H9 (cell line): ENCODE data around the gene SLC4A7. TPM values are rescaled to one million over a fixed set of nuclear protein-coding genes. Genes with fewer than 3 reads are reported as not detected.

ENCODE experiments used
- DNase-seq: peaks from one replicate; pipeline ENCODE4 v3.0.0-alpha.2; 2017
- H2AFZ ChIP-seq: one replicate; pipeline ENCODE4 v1.6.1; 2013; ENCODE audit warnings: mild to moderate bottlenecking, low read length, control low read depth, moderate library complexity
- H2AK5ac ChIP-seq: 2 replicates; pipeline ENCODE4 v1.6.1; 2013; ENCODE audit warnings: low read length, control low read depth, mixed read lengths; ENCODE audit not compliant: insufficient read length
- H2BK120ac ChIP-seq: one replicate; pipeline ENCODE4 v1.6.1; 2013; ENCODE audit warnings: low read depth, mild to moderate bottlenecking, low read length, control low read depth, inconsistent platforms; ENCODE audit not compliant: poor library complexity, severe bottlenecking
- H2BK12ac ChIP-seq: 2 replicates; pipeline ENCODE4 v1.6.1; 2013; ENCODE audit warnings: low read length, control low read depth, mixed read lengths, low read depth; ENCODE audit not compliant: insufficient read length
- H2BK15ac ChIP-seq: 2 replicates; pipeline ENCODE4 v1.6.1; 2013; ENCODE audit warnings: low read depth, low read length, control low read depth
- H2BK20ac ChIP-seq: one replicate; pipeline ENCODE4 v1.6.1; 2013; ENCODE audit warnings: low read depth, mild to moderate bottlenecking, low read length, control low read depth, inconsistent platforms; ENCODE audit not compliant: poor library complexity, severe bottlenecking
- H2BK5ac ChIP-seq: 2 replicates; pipeline ENCODE4 v1.6.1; 2013; ENCODE audit warnings: low read length, control low read depth, mixed read lengths; ENCODE audit not compliant: insufficient read length
- H3K14ac ChIP-seq: 2 replicates; pipeline ENCODE4 v1.6.1; 2013; ENCODE audit warnings: low read length, control low read depth; ENCODE audit not compliant: insufficient read depth
- H3K18ac ChIP-seq: 2 replicates; pipeline ENCODE4 v1.6.1; 2013; ENCODE audit warnings: low read depth, mild to moderate bottlenecking, mixed read lengths, low read length, control low read depth; ENCODE audit not compliant: insufficient read length
- H3K23ac ChIP-seq: 2 replicates; pipeline ENCODE4 v1.6.1; 2013; ENCODE audit warnings: low read length, control low read depth, mixed read lengths, low read depth; ENCODE audit not compliant: insufficient read length
- H3K23me2 ChIP-seq: 2 replicates; pipeline ENCODE4 v1.6.1; 2013; ENCODE audit warnings: low read depth, mild to moderate bottlenecking, mixed read lengths, low read length, control low read depth; ENCODE audit not compliant: insufficient read length, poor library complexity, severe bottlenecking
- H3K27ac ChIP-seq: 2 replicates; pipeline ENCODE4 v1.5.1; 2013; ENCODE audit warnings: low read length, control low read depth, mixed read lengths, low read depth; ENCODE audit not compliant: insufficient read length
- H3K27me3 ChIP-seq: 2 replicates; pipeline ENCODE4 v1.6.1; 2013; ENCODE audit warnings: low read length, control low read depth, inconsistent platforms; ENCODE audit not compliant: insufficient read depth
- H3K4ac ChIP-seq: 2 replicates; pipeline ENCODE4 v1.6.1; 2013; ENCODE audit warnings: low read depth, mild to moderate bottlenecking, control low read depth, inconsistent platforms, low read length, moderate library complexity
- H3K4me1 ChIP-seq: 2 replicates; pipeline ENCODE4 v1.6.1; 2013; ENCODE audit warnings: low read length, control low read depth, inconsistent platforms; ENCODE audit not compliant: insufficient read depth
- H3K4me2 ChIP-seq: 2 replicates; pipeline ENCODE4 v1.6.1; 2013; ENCODE audit warnings: low read length, control low read depth, mixed read lengths; ENCODE audit not compliant: insufficient read length, insufficient read depth
- H3K56ac ChIP-seq: 2 replicates; pipeline ENCODE4 v1.6.1; 2013; ENCODE audit warnings: low read depth, mild to moderate bottlenecking, mixed read lengths, low read length, control low read depth; ENCODE audit not compliant: insufficient read length
- H3K79me1 ChIP-seq: 2 replicates; pipeline ENCODE4 v1.6.1; 2013; ENCODE audit warnings: low read depth, mild to moderate bottlenecking, moderate library complexity, low read length, control low read depth, inconsistent platforms; ENCODE audit not compliant: insufficient read depth, poor library complexity, severe bottlenecking
- H3K79me2 ChIP-seq: 2 replicates; pipeline ENCODE4 v1.6.1; 2013; ENCODE audit warnings: low read length, control low read depth, inconsistent platforms; ENCODE audit not compliant: insufficient read depth
- H3K9ac ChIP-seq: 2 replicates; pipeline ENCODE4 v1.6.1; 2013; ENCODE audit warnings: low read length, control low read depth, mixed read lengths; ENCODE audit not compliant: insufficient read length; ENCODE audit errors: extremely low read depth
- H3K9me3 ChIP-seq: one replicate; pipeline ENCODE4 v1.6.1; 2013; ENCODE audit warnings: low read depth, low read length, inconsistent platforms; ENCODE audit not compliant: control insufficient read depth
- H3T11ph ChIP-seq: one replicate; pipeline ENCODE4 v1.6.1; 2013; ENCODE audit warnings: mild to moderate bottlenecking, low read length, control low read depth, inconsistent platforms
- H4K20me1 ChIP-seq: one replicate; pipeline ENCODE4 v1.6.1; 2013; ENCODE audit not compliant: control insufficient read depth, insufficient read length, insufficient read depth
- H4K5ac ChIP-seq: 2 replicates; pipeline ENCODE4 v1.6.1; 2013; ENCODE audit warnings: low read depth, mild to moderate bottlenecking, mixed read lengths, low read length, control low read depth; ENCODE audit not compliant: insufficient read length
- H4K8ac ChIP-seq: replicated peaks from 2 replicates; pipeline ENCODE4 v1.6.1; 2013; ENCODE audit warnings: low read length, control low read depth, mixed read lengths, low read depth; ENCODE audit not compliant: insufficient read length
- H4K91ac ChIP-seq: 2 replicates; pipeline ENCODE4 v1.6.1; 2013; ENCODE audit warnings: low read depth, mild to moderate bottlenecking, moderate library complexity, mixed read lengths, low read length, control low read depth; ENCODE audit not compliant: insufficient read length
- H3K27ac Mint-ChIP-seq, 3 experiments: 2 replicates in 2 of 3; 3 replicates in 1 of 3; pipeline ENCODE4 v1.8.0; 2020 to 2021; ENCODE audit warnings: mixed read lengths in 3 of 3, mild to moderate bottlenecking in 1 of 3, moderate library complexity in 1 of 3
- H3K27me3 Mint-ChIP-seq: 2 replicates; pipeline ENCODE4 v1.8.0; 2021; ENCODE audit warnings: low read depth, mild to moderate bottlenecking, moderate library complexity, mixed read lengths
- H3K36me3 Mint-ChIP-seq, 3 experiments: 2 replicates in 2 of 3; 3 replicates in 1 of 3; pipeline ENCODE4 v1.8.0; 2020 to 2021; ENCODE audit warnings: low read depth in 3 of 3, mixed read lengths in 3 of 3; ENCODE audit not compliant: insufficient read depth in 1 of 3
- H3K4me1 Mint-ChIP-seq, 2 experiments: 2 replicates each; pipeline ENCODE4 v1.8.0; 2020; ENCODE audit warnings: mixed read lengths in 2 of 2
- H3K4me3 Mint-ChIP-seq, 2 experiments: 2 replicates in 1 of 2; 3 replicates in 1 of 2; pipeline ENCODE4 v1.8.0; 2020 to 2021; ENCODE audit warnings: mild to moderate bottlenecking in 2 of 2, mixed read lengths in 2 of 2, moderate library complexity in 1 of 2
- H3K9me3 Mint-ChIP-seq, 2 experiments: 2 replicates in 1 of 2; 3 replicates in 1 of 2; pipeline ENCODE4 v1.8.0; 2020; ENCODE audit warnings: mild to moderate bottlenecking in 2 of 2, mixed read lengths in 2 of 2, moderate library complexity in 1 of 2
- WGBS: extraction: QIAGEN DNeasy Blood & Tissue Kit; methylation state at CpG from one replicate; pipeline ENCODE4 v1.1.7; 2013; ENCODE audit warnings: missing lambda C conversion rate, low lambda C conversion rate, mixed read lengths; ENCODE audit not compliant: insufficient read length; ENCODE audit errors: extremely low coverage; 5-methylcytosine and 5-hydroxymethylcytosine counted together
- total RNA-seq: library from RNA; stranded (reverse); gene quantifications from 2 replicates; pipeline ENCODE4 v1.2.1, GENCODE V29; 2021
- TF ChIP-seq, protein P1 (sequence below): fragments of 200-600 bp; sonication (generic); conservative IDR thresholded peaks from 3 replicates; pipeline ENCODE4 v1.8.0; 2021; ENCODE audit warnings: antibody characterized with exemption, mild to moderate bottlenecking

SLC4A7 gene
- total RNA-seq, 1 experiment from 2014 or later, result 46.1 TPM

- Mint-ChIP-seq H3K36me3 (peaks cover 5 to 22% (median 5%) of the 10 kb centered on the region in 3 experiments; a peak in 5 of 7 replicates), H3K27ac (peak overlapping the region; percentile 91 to 98 (median 94)), H3K4me1 (peaks cover 19 to 24% of the 10 kb centered on the region in 2 experiments), H3K4me3 (peak overlapping the region; percentile 95 to 98), H3K9me3 (no peaks in the 10 kb centered on the region), H3K27me3 (peaks cover 4% of the 10 kb centered on the region; the same call in 1 of the 2 replicates)
- Histone ChIP-seq H3K18ac (peak overlapping the region; percentile 18), H3K9me3 (no peaks in the 10 kb centered on the region), H3T11ph (no peak overlapping the region), H2BK15ac (no peak overlapping the region), H3K27me3 (no peaks in the 10 kb centered on the region), H3K9ac (peak overlapping the region; percentile 66), H3K79me1 (peaks cover 4% of the 10 kb centered on the region), H3K4me1 (no peaks in the 10 kb centered on the region), H3K27ac (no peak overlapping the region), H3K4me2 (peak overlapping the region; percentile 48), H3K23me2 (peaks cover 4% of the 10 kb centered on the region), H4K20me1 (no peaks in the 10 kb centered on the region), H2AK5ac (no peak overlapping the region), H2BK120ac (no peak overlapping the region), H2BK12ac (no peak overlapping the region), H4K8ac (no peak overlapping the region), H3K23ac (no peak overlapping the region), H3K14ac (peak overlapping the region; percentile 76), H2BK5ac (no peak overlapping the region), H4K91ac (no peak overlapping the region), H3K4ac (no peak overlapping the region), H3K79me2 (peaks cover 42% of the 10 kb centered on the region; the same call in 1 of the 2 replicates), H2AFZ (no peak overlapping the region), H2BK20ac (no peak overlapping the region), H3K56ac (no peak overlapping the region), H4K5ac (no peak overlapping the region)
- WGBS, result no CpG with 5 or more reads among the region's 75 CpGs
- peak; percentile 43 for DNase-seq
- TF ChIP-seq, protein P1, sequence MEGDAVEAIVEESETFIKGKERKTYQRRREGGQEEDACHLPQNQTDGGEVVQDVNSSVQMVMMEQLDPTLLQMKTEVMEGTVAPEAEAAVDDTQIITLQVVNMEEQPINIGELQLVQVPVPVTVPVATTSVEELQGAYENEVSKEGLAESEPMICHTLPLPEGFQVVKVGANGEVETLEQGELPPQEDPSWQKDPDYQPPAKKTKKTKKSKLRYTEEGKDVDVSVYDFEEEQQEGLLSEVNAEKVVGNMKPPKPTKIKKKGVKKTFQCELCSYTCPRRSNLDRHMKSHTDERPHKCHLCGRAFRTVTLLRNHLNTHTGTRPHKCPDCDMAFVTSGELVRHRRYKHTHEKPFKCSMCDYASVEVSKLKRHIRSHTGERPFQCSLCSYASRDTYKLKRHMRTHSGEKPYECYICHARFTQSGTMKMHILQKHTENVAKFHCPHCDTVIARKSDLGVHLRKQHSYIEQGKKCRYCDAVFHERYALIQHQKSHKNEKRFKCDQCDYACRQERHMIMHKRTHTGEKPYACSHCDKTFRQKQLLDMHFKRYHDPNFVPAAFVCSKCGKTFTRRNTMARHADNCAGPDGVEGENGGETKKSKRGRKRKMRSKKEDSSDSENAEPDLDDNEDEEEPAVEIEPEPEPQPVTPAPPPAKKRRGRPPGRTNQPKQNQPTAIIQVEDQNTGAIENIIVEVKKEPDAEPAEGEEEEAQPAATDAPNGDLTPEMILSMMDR, result no peak
These were observed 818 bp downstream of the SLC4A7 start for GRCh38 chr3:27483117-27484014.
